ENCODE measurements around the gene STXBP1.

DNA sequence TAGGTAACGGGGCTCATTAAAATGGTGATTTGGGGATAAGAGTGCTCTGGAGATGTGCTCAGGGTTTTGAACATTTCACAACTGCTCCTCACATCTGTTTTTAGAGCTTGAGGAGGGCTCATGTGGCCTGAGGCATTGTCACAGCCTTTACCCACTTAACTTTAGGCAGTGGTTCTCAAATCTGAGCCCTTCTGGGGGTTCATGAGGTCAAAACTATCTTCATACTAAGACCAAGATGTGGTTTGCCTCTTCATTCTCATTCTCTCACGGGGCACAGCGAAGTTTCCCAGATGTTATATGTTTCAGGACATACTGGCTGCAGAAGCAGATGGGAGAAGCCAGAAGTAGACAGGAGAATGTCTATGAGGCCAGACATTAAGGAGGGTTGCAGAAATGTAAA, 38.4 kb downstream of the STXBP1 start:
- TF ChIP-seq POLR2AphosphoS5 (IDR thresholded peaks at IDR 0.05) (no peak), POLR2A (IDR thresholded peaks at IDR 0.05) (no peak)
- TF ChIP-seq, protein P1, sequence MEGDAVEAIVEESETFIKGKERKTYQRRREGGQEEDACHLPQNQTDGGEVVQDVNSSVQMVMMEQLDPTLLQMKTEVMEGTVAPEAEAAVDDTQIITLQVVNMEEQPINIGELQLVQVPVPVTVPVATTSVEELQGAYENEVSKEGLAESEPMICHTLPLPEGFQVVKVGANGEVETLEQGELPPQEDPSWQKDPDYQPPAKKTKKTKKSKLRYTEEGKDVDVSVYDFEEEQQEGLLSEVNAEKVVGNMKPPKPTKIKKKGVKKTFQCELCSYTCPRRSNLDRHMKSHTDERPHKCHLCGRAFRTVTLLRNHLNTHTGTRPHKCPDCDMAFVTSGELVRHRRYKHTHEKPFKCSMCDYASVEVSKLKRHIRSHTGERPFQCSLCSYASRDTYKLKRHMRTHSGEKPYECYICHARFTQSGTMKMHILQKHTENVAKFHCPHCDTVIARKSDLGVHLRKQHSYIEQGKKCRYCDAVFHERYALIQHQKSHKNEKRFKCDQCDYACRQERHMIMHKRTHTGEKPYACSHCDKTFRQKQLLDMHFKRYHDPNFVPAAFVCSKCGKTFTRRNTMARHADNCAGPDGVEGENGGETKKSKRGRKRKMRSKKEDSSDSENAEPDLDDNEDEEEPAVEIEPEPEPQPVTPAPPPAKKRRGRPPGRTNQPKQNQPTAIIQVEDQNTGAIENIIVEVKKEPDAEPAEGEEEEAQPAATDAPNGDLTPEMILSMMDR (IDR thresholded peaks at IDR 0.05), result no peak
